ENCODE measurements around the gene TAGLN.
"Not testable (repeated sequence)": the region's sequence is repeated elsewhere in the genome, so short reads cannot be mapped to it uniquely, and the experiment has no call there.

TAGLN gene

DNA sequence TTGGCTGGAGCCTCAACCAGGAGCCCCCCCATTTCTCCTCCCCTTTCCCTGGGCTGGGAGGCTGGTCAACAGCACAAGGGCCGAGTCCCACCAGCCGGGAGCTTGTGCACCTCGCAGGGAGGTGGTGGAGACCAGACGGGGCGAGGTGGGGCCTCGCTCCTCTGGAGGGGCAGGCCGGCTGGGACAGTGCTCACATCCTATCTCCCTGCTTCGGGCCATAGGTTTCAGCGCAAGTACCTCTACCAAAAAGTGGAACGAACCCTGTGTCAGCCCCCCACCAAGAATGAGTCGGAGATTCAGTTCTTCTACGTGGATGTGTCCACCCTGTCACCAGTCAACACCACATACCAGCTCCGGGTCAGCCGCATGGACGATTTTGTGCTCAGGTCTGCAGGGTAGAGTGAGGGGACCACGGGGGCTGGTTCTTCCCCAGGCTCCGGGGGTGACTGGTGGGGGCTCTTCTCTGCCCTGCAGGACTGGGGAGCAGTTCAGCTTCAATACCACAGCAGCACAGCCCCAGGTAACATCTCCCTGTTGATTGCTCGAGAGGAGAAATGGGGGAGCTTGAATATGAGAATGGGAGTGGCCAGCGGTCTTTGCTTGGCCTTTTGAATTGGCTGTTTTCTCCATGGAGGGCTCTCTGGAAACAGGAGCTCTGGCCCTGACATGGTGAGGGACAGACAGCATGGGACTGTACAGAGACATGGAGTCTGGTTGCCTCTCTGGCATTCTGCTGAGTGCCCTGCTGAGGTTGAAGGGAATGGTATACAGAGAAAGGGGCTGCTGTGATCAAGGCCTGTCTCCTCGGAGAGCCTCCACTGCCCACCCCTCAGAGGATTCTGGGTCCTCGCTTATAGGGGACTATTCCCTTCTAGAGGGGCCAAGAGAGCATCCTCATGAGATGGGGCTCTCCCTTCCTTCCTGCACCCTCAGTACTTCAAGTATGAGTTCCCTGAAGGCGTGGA, 17.3 kb upstream of the TAGLN start:
- Histone ChIP-seq H3K4me3 (ENCODE audit: low read depth, low read length) (no peak overlapping the region), H3K9ac (ENCODE audit: low read depth, low read length) (no peak overlapping the region), H3K27me3 (ENCODE audit: control insufficient read depth, insufficient read depth, low read length) (peaks cover 9% of the 10 kb centered on the region; the same call in 1 of the 2 replicates), H3K27ac (ENCODE audit: low read depth, low read length) (no peak overlapping the region), H3K4me1 (ENCODE audit: control insufficient read depth, insufficient read depth, low read length) (peaks cover 19% of the 10 kb centered on the region), H3K9me3 (ENCODE audit: control insufficient read depth, insufficient read depth, low read length) (no peaks in the 10 kb centered on the region), H3K36me3 (ENCODE audit: control insufficient read depth, insufficient read depth, low read length) (peaks cover 12% of the 10 kb centered on the region)

DNA sequence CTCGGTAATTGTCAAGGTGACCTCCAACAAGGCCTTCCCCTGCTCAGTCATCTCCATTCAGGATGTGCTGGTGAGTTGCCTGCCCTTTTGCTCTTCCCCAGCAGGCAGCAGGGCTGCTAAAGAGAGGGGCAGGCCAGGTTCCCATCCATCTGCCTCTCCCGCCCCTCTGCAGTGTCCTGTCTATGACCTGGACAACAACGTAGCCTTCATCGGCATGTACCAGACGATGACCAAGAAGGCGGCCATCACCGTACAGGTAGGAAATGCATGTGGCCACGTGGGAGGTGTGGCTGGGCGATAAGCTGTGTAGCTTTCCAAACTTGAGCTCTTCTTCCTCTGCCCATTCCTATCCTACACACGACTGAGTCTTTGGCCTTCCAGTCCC, 16.6 kb upstream of the TAGLN start:
- no peaks in the 10 kb centered on the region for H3K9me3 ChIP-seq (ENCODE audit: control insufficient read depth, insufficient read depth, low read length)
- peaks cover 9% of the 10 kb centered on the region; the same call in 1 of the 2 replicates for H3K27me3 ChIP-seq (ENCODE audit: control insufficient read depth, insufficient read depth, low read length)
- H3K4me1 ChIP-seq (ENCODE audit: control insufficient read depth, insufficient read depth, low read length): peaks cover 19% of the 10 kb centered on the region
- no peak overlapping the region for H3K27ac ChIP-seq (ENCODE audit: low read depth, low read length)
- peaks cover 12% of the 10 kb centered on the region for H3K36me3 ChIP-seq (ENCODE audit: control insufficient read depth, insufficient read depth, low read length)
- no peak overlapping the region for H3K4me3 ChIP-seq (ENCODE audit: low read depth, low read length)
- no peak overlapping the region for H3K9ac ChIP-seq (ENCODE audit: low read depth, low read length)

DNA sequence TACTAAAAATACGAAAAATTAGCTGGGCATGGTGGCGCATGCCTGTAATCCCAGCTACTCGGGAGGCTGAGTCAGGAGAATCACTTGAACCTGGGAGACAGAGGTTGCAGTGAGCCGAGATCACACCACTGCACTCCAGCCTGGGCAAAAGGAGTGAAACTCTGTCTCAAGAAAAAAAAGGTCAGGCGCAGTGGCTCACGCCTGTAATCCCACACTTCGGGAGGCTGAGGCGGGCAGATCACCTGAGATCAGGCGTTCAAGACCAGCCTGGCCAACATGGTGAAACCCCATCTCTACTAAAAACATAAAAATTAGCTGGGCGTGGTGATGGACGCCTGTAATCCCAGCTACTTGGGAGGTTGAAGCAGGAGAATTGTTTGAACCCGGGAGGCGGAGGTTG, 16.0 kb upstream of the TAGLN start:
- not testable (repeated sequence) for H3K9ac ChIP-seq (ENCODE audit: low read depth, low read length); H3K4me3 ChIP-seq (ENCODE audit: low read depth, low read length); H3K27me3 ChIP-seq (ENCODE audit: control insufficient read depth, insufficient read depth, low read length); H3K27ac ChIP-seq (ENCODE audit: low read depth, low read length); H3K9me3 ChIP-seq (ENCODE audit: control insufficient read depth, insufficient read depth, low read length)
- Histone ChIP-seq H3K4me1 (ENCODE audit: control insufficient read depth, insufficient read depth, low read length) (peaks cover 15% of the 10 kb centered on the region), H3K36me3 (ENCODE audit: control insufficient read depth, insufficient read depth, low read length) (peaks cover 12% of the 10 kb centered on the region)

DNA sequence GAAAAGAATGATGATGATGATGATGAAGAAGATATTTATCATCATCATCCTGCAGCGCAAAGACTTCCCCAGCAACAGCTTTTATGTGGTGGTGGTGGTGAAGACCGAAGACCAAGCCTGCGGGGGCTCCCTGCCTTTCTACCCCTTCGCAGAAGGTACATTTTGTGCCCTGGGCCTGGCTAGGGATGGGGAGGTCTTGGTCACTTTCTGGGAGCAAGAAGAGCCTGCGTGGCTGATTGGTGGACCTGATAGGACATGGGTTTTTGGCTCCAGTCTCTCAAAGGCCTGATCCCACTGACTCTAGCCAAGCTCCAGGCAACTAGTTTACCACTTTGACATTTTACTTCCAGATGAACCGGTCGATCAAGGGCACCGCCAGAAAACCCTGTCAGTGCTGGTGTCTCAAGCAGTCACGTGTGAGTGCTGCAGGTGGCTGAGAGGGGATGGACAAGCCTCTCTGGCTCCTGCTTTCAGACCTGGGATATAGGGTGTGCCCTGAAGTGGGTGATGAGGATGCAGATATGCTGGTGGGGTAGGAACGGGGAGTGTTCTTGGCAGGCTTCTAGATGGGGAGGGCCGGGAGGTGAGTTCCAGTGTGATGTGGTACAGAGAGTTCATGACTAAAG, 15.3 kb upstream of the TAGLN start:
- H3K27ac ChIP-seq (ENCODE audit: low read depth, low read length): no peak overlapping the region
- H3K36me3 ChIP-seq (ENCODE audit: control insufficient read depth, insufficient read depth, low read length): peaks cover 16% of the 10 kb centered on the region
- no peaks in the 10 kb centered on the region for H3K9me3 ChIP-seq (ENCODE audit: control insufficient read depth, insufficient read depth, low read length)
- H3K9ac ChIP-seq (ENCODE audit: low read depth, low read length): no peak overlapping the region
- peaks cover 13% of the 10 kb centered on the region for H3K4me1 ChIP-seq (ENCODE audit: control insufficient read depth, insufficient read depth, low read length)
- peaks cover 9% of the 10 kb centered on the region; the same call in 1 of the 2 replicates for H3K27me3 ChIP-seq (ENCODE audit: control insufficient read depth, insufficient read depth, low read length)
- no peak overlapping the region for H3K4me3 ChIP-seq (ENCODE audit: low read depth, low read length)

DNA sequence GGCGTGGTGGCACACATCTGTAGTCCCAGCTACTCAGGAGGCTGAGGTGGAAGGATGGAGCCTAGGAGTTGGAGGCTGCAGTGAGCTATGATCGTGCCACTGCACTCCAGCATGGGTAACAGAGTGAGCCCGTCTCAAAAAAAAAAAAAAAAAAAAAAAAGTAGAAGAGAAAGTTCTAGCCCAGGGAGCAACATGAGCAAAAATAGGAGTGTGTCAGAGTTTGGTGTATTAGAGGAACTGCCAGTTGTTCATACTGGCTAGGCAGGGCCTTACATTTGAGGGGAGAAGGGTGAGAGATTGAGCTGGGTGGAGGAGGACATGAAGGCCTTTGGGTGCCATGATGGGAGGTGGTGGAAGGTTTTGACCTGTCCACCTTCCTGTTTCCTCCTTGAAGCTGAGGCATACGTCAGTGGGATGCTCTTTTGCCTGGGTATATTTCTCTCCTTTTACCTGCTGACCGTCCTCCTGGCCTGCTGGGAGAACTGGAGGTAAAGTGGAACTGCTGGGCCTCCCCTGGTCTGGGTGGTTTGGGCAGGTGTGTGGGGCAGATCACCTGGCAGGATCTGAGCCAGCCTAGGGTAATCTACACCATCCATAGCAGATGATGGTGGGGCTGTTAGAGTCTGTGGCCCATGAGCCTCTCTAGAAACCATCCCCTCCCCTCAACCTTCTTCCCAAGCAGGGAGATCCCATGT, 13.3 kb upstream of the TAGLN start:
- no peak overlapping the region for H3K27ac ChIP-seq (ENCODE audit: low read depth, low read length)
- no peak overlapping the region for H3K9ac ChIP-seq (ENCODE audit: low read depth, low read length)
- peaks cover 27% of the 10 kb centered on the region for H3K36me3 ChIP-seq (ENCODE audit: control insufficient read depth, insufficient read depth, low read length)
- H3K9me3 ChIP-seq (ENCODE audit: control insufficient read depth, insufficient read depth, low read length): no peaks in the 10 kb centered on the region
- H3K4me3 ChIP-seq (ENCODE audit: low read depth, low read length): no peak overlapping the region
- H3K27me3 ChIP-seq (ENCODE audit: control insufficient read depth, insufficient read depth, low read length): no peaks in the 10 kb centered on the region
- H3K4me1 ChIP-seq (ENCODE audit: control insufficient read depth, insufficient read depth, low read length): peaks cover 2% of the 10 kb centered on the region

DNA sequence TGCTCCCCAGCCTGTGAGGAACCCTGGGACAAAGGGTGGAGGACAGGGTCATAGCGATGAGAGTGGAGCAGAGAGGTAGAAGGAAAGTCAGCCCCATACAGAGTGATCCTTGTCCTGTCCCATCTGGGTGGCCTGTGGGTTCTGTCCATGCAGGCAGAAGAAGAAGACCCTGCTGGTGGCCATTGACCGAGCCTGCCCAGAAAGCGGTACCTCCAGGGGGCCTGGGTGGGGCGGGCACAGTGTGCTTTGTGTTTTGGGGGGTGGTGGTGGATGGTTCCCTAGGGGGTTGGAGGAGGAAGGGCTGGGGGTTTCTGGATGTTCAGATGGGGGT, 12.8 kb upstream of the TAGLN start:
- no peaks in the 10 kb centered on the region for H3K9me3 ChIP-seq (ENCODE audit: control insufficient read depth, insufficient read depth, low read length)
- H3K4me3 ChIP-seq (ENCODE audit: low read depth, low read length): no peak overlapping the region
- H3K9ac ChIP-seq (ENCODE audit: low read depth, low read length): no peak overlapping the region
- H3K4me1 ChIP-seq (ENCODE audit: control insufficient read depth, insufficient read depth, low read length): no peaks in the 10 kb centered on the region
- peaks cover 27% of the 10 kb centered on the region for H3K36me3 ChIP-seq (ENCODE audit: control insufficient read depth, insufficient read depth, low read length)
- no peaks in the 10 kb centered on the region for H3K27me3 ChIP-seq (ENCODE audit: control insufficient read depth, insufficient read depth, low read length)
- H3K27ac ChIP-seq (ENCODE audit: low read depth, low read length): no peak overlapping the region

DNA sequence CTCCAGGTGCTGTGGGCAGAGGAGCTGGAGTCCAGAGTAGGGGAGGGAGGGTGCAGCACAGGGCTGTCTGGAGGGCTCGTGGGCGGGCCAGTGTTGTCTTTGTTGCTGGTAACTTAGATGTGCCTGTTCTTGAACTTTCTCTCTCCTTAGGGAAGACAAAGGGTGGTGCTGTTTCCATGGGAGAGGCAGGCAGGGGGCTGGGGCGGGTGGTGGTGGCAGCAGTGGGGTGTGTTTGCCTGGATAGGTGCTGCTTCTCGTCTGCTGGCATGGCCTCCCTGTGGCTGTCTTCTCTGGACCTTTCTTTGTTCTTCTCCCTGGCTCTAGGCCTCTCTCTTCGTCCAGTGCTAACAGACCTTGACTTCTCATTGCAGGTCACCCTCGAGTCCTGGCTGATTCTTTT, 12.2 kb upstream of the TAGLN start:
- Histone ChIP-seq H3K27ac (ENCODE audit: low read depth, low read length) (no peak overlapping the region), H3K36me3 (ENCODE audit: control insufficient read depth, insufficient read depth, low read length) (peaks cover 27% of the 10 kb centered on the region), H3K9ac (ENCODE audit: low read depth, low read length) (no peak overlapping the region), H3K4me1 (ENCODE audit: control insufficient read depth, insufficient read depth, low read length) (no peaks in the 10 kb centered on the region), H3K27me3 (ENCODE audit: control insufficient read depth, insufficient read depth, low read length) (no peaks in the 10 kb centered on the region), H3K9me3 (ENCODE audit: control insufficient read depth, insufficient read depth, low read length) (no peaks in the 10 kb centered on the region), H3K4me3 (ENCODE audit: low read depth, low read length) (no peak overlapping the region)

DNA sequence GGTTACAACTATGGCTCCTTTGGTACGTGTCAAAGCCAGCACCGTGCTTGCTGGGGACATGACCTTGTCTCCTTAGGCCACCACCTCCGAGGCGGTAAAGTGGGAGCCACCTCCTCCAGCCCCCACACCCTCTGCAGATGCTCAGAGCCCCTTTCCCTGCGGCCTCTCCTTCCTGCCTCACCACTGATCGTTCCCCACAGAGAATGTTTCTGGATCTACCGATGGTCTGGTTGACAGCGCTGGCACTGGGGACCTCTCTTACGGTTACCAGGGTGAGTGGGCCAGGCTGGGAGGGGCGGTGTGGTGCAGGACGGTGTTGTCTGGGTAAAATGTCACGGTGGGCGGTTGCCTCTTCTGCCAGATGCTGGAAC, 11.8 kb upstream of the TAGLN start:
- Histone ChIP-seq H3K9me3 (ENCODE audit: control insufficient read depth, insufficient read depth, low read length) (no peaks in the 10 kb centered on the region), H3K9ac (ENCODE audit: low read depth, low read length) (no peak overlapping the region), H3K27ac (ENCODE audit: low read depth, low read length) (no peak overlapping the region), H3K4me1 (ENCODE audit: control insufficient read depth, insufficient read depth, low read length) (no peaks in the 10 kb centered on the region), H3K4me3 (ENCODE audit: low read depth, low read length) (no peak overlapping the region), H3K27me3 (ENCODE audit: control insufficient read depth, insufficient read depth, low read length) (no peaks in the 10 kb centered on the region), H3K36me3 (ENCODE audit: control insufficient read depth, insufficient read depth, low read length) (peaks cover 26% of the 10 kb centered on the region)

DNA sequence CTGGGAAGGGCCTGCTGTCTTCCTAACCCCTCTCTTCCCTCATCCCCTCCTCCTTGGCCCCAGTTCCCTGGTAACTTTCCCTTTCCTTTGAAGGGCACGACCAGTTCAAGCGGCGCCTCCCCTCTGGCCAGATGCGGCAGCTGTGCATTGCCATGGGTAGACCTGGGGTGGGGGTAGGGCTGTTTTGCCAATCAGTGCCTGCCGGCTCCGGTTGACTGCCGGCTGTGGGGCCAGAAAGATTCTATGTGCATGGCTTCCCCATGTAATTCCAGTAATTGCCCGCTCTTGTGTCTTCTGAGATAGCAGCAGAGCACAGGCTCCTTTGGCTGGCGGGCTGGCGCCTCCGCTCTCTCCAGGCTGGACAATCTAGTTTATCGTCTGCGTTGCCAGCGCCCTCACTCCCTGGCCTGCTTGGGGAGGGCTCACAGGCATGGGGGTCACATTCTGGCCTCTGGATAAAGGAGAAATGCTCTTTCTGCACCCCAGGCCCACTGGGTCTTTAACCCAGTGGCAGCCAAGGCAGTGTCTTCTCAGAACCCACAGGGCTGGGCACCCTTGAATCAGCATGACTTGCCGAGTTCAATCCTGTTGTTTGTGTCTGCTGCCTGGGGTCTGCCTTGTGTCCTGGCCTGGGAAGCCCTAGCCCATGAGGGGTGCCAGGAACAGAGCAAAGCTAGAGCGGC, 11.2 kb upstream of the TAGLN start:
- no peak overlapping the region for H3K9ac ChIP-seq (ENCODE audit: low read depth, low read length)
- no peaks in the 10 kb centered on the region for H3K4me1 ChIP-seq (ENCODE audit: control insufficient read depth, insufficient read depth, low read length)
- H3K27ac ChIP-seq (ENCODE audit: low read depth, low read length): no peak overlapping the region
- no peak overlapping the region for H3K4me3 ChIP-seq (ENCODE audit: low read depth, low read length)
- H3K27me3 ChIP-seq (ENCODE audit: control insufficient read depth, insufficient read depth, low read length): no peaks in the 10 kb centered on the region
- no peaks in the 10 kb centered on the region for H3K9me3 ChIP-seq (ENCODE audit: control insufficient read depth, insufficient read depth, low read length)
- peaks cover 24% of the 10 kb centered on the region for H3K36me3 ChIP-seq (ENCODE audit: control insufficient read depth, insufficient read depth, low read length)

DNA sequence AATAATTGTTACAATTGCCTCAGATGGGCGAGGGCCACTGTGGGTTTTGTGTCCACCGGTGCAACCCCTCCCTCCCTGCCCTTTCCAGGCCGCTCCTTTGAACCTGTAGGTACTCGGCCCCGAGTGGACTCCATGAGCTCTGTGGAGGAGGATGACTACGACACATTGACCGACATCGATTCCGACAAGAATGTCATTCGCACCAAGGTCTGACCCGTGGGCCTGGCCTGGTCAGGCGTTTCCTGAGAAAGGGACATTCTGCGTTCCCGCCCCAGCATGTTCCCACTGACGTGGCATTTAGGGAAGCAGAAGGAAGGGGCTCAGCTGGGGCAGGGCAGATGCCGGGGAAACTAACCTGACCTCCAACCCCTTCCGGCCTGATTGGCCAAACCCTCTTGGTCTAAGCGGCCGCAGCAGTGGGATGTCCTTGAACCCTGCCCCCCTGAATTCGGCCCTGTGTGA, 10.5 kb upstream of the TAGLN start:
- no peak overlapping the region for H3K27ac ChIP-seq (ENCODE audit: low read depth, low read length)
- H3K4me1 ChIP-seq (ENCODE audit: control insufficient read depth, insufficient read depth, low read length): no peaks in the 10 kb centered on the region
- H3K9me3 ChIP-seq (ENCODE audit: control insufficient read depth, insufficient read depth, low read length): no peaks in the 10 kb centered on the region
- no peak overlapping the region for H3K4me3 ChIP-seq (ENCODE audit: low read depth, low read length)
- H3K36me3 ChIP-seq (ENCODE audit: control insufficient read depth, insufficient read depth, low read length): peaks cover 26% of the 10 kb centered on the region
- no peaks in the 10 kb centered on the region for H3K27me3 ChIP-seq (ENCODE audit: control insufficient read depth, insufficient read depth, low read length)
- no peak overlapping the region for H3K9ac ChIP-seq (ENCODE audit: low read depth, low read length)

All from HUES48 (cell line).